Coronary artery (tissue), 2 donors: ENCODE results near the gene UNC80.
"Not testable (repeated sequence)": the region's sequence is repeated elsewhere in the genome, so short reads cannot be mapped to it uniquely, and the experiment has no call there.

ENCODE experiments used
- DNase-seq: peaks from one replicate; pipeline ENCODE4 v3.0.0-alpha.2; 2017; ENCODE audit warnings: low spot score
- H3K27ac ChIP-seq, 2 donors: fragments of 200-600 bp; sonication (generic); one replicate each; pipeline ENCODE4 v1.5.1; 2016 to 2019
- H3K4me3 ChIP-seq: fragments of 200-600 bp; sonication (generic); 2 replicates; pipeline ENCODE4 v1.5.1; 2016; ENCODE audit warnings: mild to moderate bottlenecking, moderate library complexity
- CTCF ChIP-seq: fragments of 200-600 bp; sonication (generic); IDR thresholded peaks from one replicate; pipeline ENCODE4 v1.5.1; 2019; ENCODE audit warnings: antibody characterized with exemption

UNC80 gene

GRCh38 chr2:209773377-209773776, 1.7 kb downstream of the UNC80 start:
- Histone ChIP-seq H3K27ac (no peak overlapping the region), H3K4me3 (no peak overlapping the region)
- no peak for TF ChIP-seq CTCF
- DNase-seq = no peak

GRCh38 chr2:209787416-209787815, 15.8 kb downstream of the UNC80 start:
- no peak overlapping the region for H3K4me3 ChIP-seq
- no peak for DNase-seq
- TF ChIP-seq CTCF = no peak
- no peak overlapping the region for H3K27ac ChIP-seq

GRCh38 chr2:209788925-209789324, 17.3 kb downstream of the UNC80 start:
- DNase-seq = no peak
- no peak for TF ChIP-seq CTCF
- Histone ChIP-seq H3K27ac (no peak overlapping the region), H3K4me3 (no peak overlapping the region)

- Histone ChIP-seq H3K4me3 (peak overlapping the region; percentile 46), H3K27ac (no peak overlapping the region)
- TF ChIP-seq CTCF = no peak
- no peak for DNase-seq
Observed at GRCh38 chr2:209790066-209790728, 18.6 kb downstream of the UNC80 start.

- TF ChIP-seq CTCF = no peak
- no peak overlapping the region for H3K27ac ChIP-seq
- DNase-seq = no peak
- H3K4me3 ChIP-seq = no peak overlapping the region
Observed at GRCh38 chr2:209791151-209791550, 19.5 kb downstream of the UNC80 start.

- not testable (repeated sequence) for H3K27ac ChIP-seq, DNase-seq, H3K4me3 ChIP-seq
Observed at GRCh38 chr2:209795425-209795824, 23.8 kb downstream of the UNC80 start.

GRCh38 chr2:209805351-209805750, 33.7 kb downstream of the UNC80 start:
- H3K4me3 ChIP-seq = no peak overlapping the region
- TF ChIP-seq CTCF = no peak
- DNase-seq = no peak
- no peak overlapping the region for H3K27ac ChIP-seq

- DNase-seq = no peak
- H3K27ac ChIP-seq = no peak overlapping the region
- no peak overlapping the region for H3K4me3 ChIP-seq
- no peak for TF ChIP-seq CTCF
Observed at GRCh38 chr2:209806318-209806717, 34.7 kb downstream of the UNC80 start.
